ENCODE data around the gene RBBP7.

- no peak for TF ChIP-seq ZNF274 (IDR thresholded peaks at IDR 0.05; ENCODE audit: low read depth, low read length)
- TF ChIP-seq YY1 (IDR thresholded peaks at IDR 0.05; ENCODE audit: insufficient read depth, insufficient read length), result no peak
- no peak for TF ChIP-seq SUZ12 (IDR thresholded peaks at IDR 0.05; ENCODE audit: extremely low read depth, insufficient read depth, insufficient read length)
These were observed 48.8 kb upstream of the RBBP7 start for GRCh38 chrX:16918979-16919378.

Measured in NT2/D1 (cell line).